ENCODE results near the gene DUOX1.

DUOX1 gene

GRCh38 chr15:45105586-45105985 lies 24.2 kb upstream of the DUOX1 start:
- in situ Hi-C loops (cut with HindIII; ENCODE audit: low sequenced_read_pairs), result no loop called here
- no peak for TF ChIP-seq CTCF (IDR thresholded peaks at IDR 0.05; ENCODE audit: low read depth, low read length)

GRCh38 chr15:45106002-45106790 lies 23.6 kb upstream of the DUOX1 start:
- in situ Hi-C loops (cut with HindIII; ENCODE audit: low sequenced_read_pairs), result no loop called here
- no peak for TF ChIP-seq CTCF (IDR thresholded peaks at IDR 0.05; ENCODE audit: low read depth, low read length)
- H3K4me3 ChIP-seq (ENCODE audit: low read depth, low read length), result no peak overlapping the region
- no peak for DNase-seq (ENCODE audit: low read depth, low spot score)

More at GRCh38 chr15:45105586-45105985, 24.2 kb upstream of the DUOX1 start:
- DNase-seq (ENCODE audit: low read depth, low spot score), result no peak
- no peak overlapping the region for H3K4me3 ChIP-seq (ENCODE audit: low read depth, low read length)

GRCh38 chr15:45107941-45108630 lies 21.7 kb upstream of the DUOX1 start:
- in situ Hi-C loops (cut with HindIII; ENCODE audit: low sequenced_read_pairs), result no loop called here
- no peak for DNase-seq (ENCODE audit: low read depth, low spot score)
- H3K4me3 ChIP-seq (ENCODE audit: low read depth, low read length), result no peak overlapping the region
- no peak for TF ChIP-seq CTCF (IDR thresholded peaks at IDR 0.05; ENCODE audit: low read depth, low read length)

GRCh38 chr15:45110256-45110820 lies 19.5 kb upstream of the DUOX1 start:
- peak; percentile 28 for TF ChIP-seq CTCF (IDR thresholded peaks at IDR 0.05; ENCODE audit: low read depth, low read length)
- no peak for DNase-seq (ENCODE audit: low read depth, low spot score)
- in situ Hi-C loops (cut with HindIII; ENCODE audit: low sequenced_read_pairs), result no loop called here
- no peak overlapping the region for H3K4me3 ChIP-seq (ENCODE audit: low read depth, low read length)

GRCh38 chr15:45111390-45112142 lies 18.2 kb upstream of the DUOX1 start:
- in situ Hi-C loops (cut with HindIII; ENCODE audit: low sequenced_read_pairs), result no loop called here
- no peak for DNase-seq (ENCODE audit: low read depth, low spot score)
- H3K4me3 ChIP-seq (ENCODE audit: low read depth, low read length), result no peak overlapping the region
- no peak for TF ChIP-seq CTCF (IDR thresholded peaks at IDR 0.05; ENCODE audit: low read depth, low read length)

GRCh38 chr15:45112143-45112590 lies 17.6 kb upstream of the DUOX1 start:
- in situ Hi-C loops (cut with HindIII; ENCODE audit: low sequenced_read_pairs), result no loop called here
- H3K4me3 ChIP-seq (ENCODE audit: low read depth, low read length), result no peak overlapping the region
- DNase-seq (ENCODE audit: low read depth, low spot score), result no peak

More at GRCh38 chr15:45112143-45112590, 17.6 kb upstream of the DUOX1 start:
- TF ChIP-seq CTCF (IDR thresholded peaks at IDR 0.05; ENCODE audit: low read depth, low read length), result no peak

All from astrocyte of the spinal cord (primary cell).